ENCODE measurements around the gene PLEK2. TPM values are rescaled to one million over a fixed set of nuclear protein-coding genes. Genes with fewer than 3 reads are reported as not detected.
"Not testable (repeated sequence)": the region's sequence is repeated elsewhere in the genome, so short reads cannot be mapped to it uniquely, and the experiment has no call there.

Gene PLEK2, protein sequence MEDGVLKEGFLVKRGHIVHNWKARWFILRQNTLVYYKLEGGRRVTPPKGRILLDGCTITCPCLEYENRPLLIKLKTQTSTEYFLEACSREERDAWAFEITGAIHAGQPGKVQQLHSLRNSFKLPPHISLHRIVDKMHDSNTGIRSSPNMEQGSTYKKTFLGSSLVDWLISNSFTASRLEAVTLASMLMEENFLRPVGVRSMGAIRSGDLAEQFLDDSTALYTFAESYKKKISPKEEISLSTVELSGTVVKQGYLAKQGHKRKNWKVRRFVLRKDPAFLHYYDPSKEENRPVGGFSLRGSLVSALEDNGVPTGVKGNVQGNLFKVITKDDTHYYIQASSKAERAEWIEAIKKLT
- polyA plus RNA-seq = 39.6 TPM
- long read RNA-seq, donor 1, transcript PLEK2-201 (9 exons, 1,549 nt) = major isoform, 6 of 22 reads
- long read RNA-seq, donor 1, partial matches to known transcripts = 16 of 22 reads
- long read RNA-seq, donor 1, other reads (novel, unspliced or antisense) = 0 of 22 reads
- long read RNA-seq, donor 2, transcript PLEK2-201 (9 exons, 1,549 nt) = major isoform, 13 of 13 reads
- long read RNA-seq, donor 2, partial matches to known transcripts = 0 of 13 reads
- long read RNA-seq, donor 2, other reads (novel, unspliced or antisense) = 0 of 13 reads
- long read RNA-seq, donor 3 = 0 reads
- long read RNA-seq, donor 4, partial matches to known transcripts = 0 of 1 reads
- long read RNA-seq, donor 4, other reads (novel, unspliced or antisense) = 0 of 1 reads
- long read RNA-seq, donor 5, partial matches to known transcripts = 0 of 3 reads
- long read RNA-seq, donor 5, other reads (novel, unspliced or antisense) = 0 of 3 reads
- long read RNA-seq, donor 6, transcript PLEK2-201 (9 exons, 1,549 nt) = major isoform, 7 of 12 reads
- long read RNA-seq, donor 6, partial matches to known transcripts = 5 of 12 reads
- long read RNA-seq, donor 6, other reads (novel, unspliced or antisense) = 0 of 12 reads
- long read RNA-seq, donor 7 = 0 reads
- long read RNA-seq, donor 8, transcript PLEK2-201 (9 exons, 1,549 nt) = major isoform, 14 of 14 reads
- long read RNA-seq, donor 8, partial matches to known transcripts = 0 of 14 reads
- long read RNA-seq, donor 8, other reads (novel, unspliced or antisense) = 0 of 14 reads
- long read RNA-seq, donor 9, transcript PLEK2-201 (9 exons, 1,549 nt) = major isoform, 7 of 56 reads
- long read RNA-seq, donor 9, partial matches to known transcripts = 49 of 56 reads
- long read RNA-seq, donor 9, other reads (novel, unspliced or antisense) = 0 of 56 reads
- long read RNA-seq, donor 10, transcript PLEK2-201 (9 exons, 1,549 nt) = major isoform, 26 of 26 reads
- long read RNA-seq, donor 10, partial matches to known transcripts = 0 of 26 reads
- long read RNA-seq, donor 10, other reads (novel, unspliced or antisense) = 0 of 26 reads
- long read RNA-seq, donor 11, transcript PLEK2-201 (9 exons, 1,549 nt) = major isoform, 11 of 11 reads
- long read RNA-seq, donor 11, partial matches to known transcripts = 0 of 11 reads
- long read RNA-seq, donor 11, other reads (novel, unspliced or antisense) = 0 of 11 reads

GRCh38 chr14:67411820-67412421, at the start of gene PLEK2:
PLEK2 (minus strand) TSS chr14:67412165; CDS start chr14:67412059, 106 bp downstream.
- H3K36me3 ChIP-seq (ENCODE audit: control insufficient read depth, insufficient read depth, low read length) = no peaks in the 10 kb centered on the region
- H3K9me3 ChIP-seq (ENCODE audit: control insufficient read depth, low read depth, low read length) = no peaks in the 10 kb centered on the region
- no CpG with 5 or more reads among the region's 63 CpGs for WGBS (ENCODE audit: insufficient coverage, low lambda C conversion rate)
- H3K27ac ChIP-seq (ENCODE audit: low read length) = peak within 1 kb of the TSS; percentile 55
- peaks cover 18% of the 10 kb centered on the region for H3K4me1 ChIP-seq (ENCODE audit: control insufficient read depth, insufficient read depth, low read length)
- H3K4me3 ChIP-seq (ENCODE audit: low read length) = peak within 1 kb of the TSS; percentile 64
- DNase-seq = peak; percentile 78 to 94
- peaks cover 4% of the 10 kb centered on the region for H3K27me3 ChIP-seq (ENCODE audit: control insufficient read depth, insufficient read depth, low read length)

DNA sequence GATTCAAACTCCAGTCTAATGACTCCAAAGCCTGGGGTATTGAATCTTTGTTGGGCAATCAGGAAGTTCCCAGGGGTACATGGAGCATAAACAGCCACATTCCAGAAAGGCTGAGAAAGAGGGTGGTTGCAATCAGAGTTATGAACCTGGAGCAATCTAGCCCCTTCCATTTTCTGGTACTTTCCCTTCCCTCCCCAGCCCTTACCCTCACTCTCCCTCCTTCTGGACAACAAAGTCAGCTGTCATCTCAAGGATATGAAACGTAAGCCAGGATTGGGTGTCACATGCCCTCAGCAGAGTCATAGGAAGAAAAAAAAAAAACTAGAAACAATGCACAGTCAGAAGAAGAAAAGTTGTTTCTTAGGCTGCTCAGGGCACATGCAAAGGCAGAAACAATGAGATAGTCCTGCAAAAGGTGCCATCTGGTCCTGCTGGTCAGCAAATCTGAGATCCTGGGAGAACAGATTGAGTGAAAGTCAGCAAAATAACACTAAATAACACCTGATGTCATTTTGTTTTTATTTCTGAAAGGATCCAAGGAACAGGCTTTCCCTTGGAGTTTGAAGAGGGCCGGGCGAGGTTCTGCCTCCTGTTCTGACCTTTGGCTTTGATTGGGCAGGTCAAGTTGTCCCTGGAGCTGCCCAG, 49.5 kb upstream of the PLEK2 start:
- H3K4me3 ChIP-seq (ENCODE audit: low read length) = no peak overlapping the region
- no CpG with 5 or more reads among the region's 3 CpGs for WGBS (ENCODE audit: insufficient coverage, low lambda C conversion rate)
- H3K27ac ChIP-seq (ENCODE audit: low read length) = no peak overlapping the region
- H3K27me3 ChIP-seq (ENCODE audit: control insufficient read depth, insufficient read depth, low read length) = no peaks in the 10 kb centered on the region
- no peaks in the 10 kb centered on the region for H3K9me3 ChIP-seq (ENCODE audit: control insufficient read depth, low read depth, low read length)
- no peaks in the 10 kb centered on the region for H3K36me3 ChIP-seq (ENCODE audit: control insufficient read depth, insufficient read depth, low read length)
- peaks cover 12% of the 10 kb centered on the region for H3K4me1 ChIP-seq (ENCODE audit: control insufficient read depth, insufficient read depth, low read length)
- DNase-seq = peak; percentile 65 to 83

DNA sequence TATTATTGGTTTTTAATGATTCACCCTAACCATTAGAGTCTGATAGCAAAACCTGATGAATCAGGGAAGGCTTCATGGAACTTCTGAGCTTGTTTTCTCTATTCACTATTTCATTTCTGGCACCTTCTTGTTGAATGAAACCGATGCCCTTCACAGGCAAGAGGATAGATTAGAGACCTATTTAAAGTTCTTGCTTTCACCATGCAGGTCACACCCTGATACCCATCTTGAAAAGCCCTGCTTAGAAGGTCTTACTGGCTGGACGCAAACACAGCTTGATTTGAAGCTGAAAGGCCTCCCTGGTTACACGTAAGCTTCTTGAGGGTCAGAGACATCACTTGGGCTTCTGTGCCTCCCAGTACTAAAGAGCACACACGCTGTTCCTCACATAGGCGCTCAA, 47.4 kb upstream of the PLEK2 start:
- Histone ChIP-seq H3K4me3 (ENCODE audit: low read length) (no peak overlapping the region), H3K27me3 (ENCODE audit: control insufficient read depth, insufficient read depth, low read length) (no peaks in the 10 kb centered on the region), H3K36me3 (ENCODE audit: control insufficient read depth, insufficient read depth, low read length) (no peaks in the 10 kb centered on the region), H3K4me1 (ENCODE audit: control insufficient read depth, insufficient read depth, low read length) (peaks cover 12% of the 10 kb centered on the region), H3K9me3 (ENCODE audit: control insufficient read depth, low read depth, low read length) (no peaks in the 10 kb centered on the region), H3K27ac (ENCODE audit: low read length) (no peak overlapping the region)
- no CpG with 5 or more reads among the region's 5 CpGs for WGBS (ENCODE audit: insufficient coverage, low lambda C conversion rate)
- no peak for DNase-seq

DNA sequence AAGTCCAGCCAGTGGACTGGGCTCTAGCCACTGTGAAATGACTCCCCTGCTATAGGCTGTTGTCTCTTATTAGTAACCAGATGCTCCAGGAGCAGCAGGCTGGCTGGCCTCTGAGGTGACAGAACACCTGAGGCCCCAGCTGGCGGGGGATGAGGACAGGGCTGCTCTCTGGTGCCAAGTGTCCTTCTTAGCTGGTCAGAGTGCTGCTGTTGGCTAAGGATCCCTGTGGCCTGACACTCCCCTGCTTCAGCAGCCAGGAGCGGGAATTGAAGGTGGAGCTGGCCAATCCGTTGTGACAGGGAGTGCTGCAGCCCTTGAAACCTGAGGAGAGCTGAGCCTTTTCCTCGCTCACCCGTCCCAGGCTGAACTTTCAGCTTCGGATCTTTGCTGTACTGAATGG, 45.8 kb upstream of the PLEK2 start:
- Histone ChIP-seq H3K4me3 (ENCODE audit: low read length) (no peak overlapping the region), H3K36me3 (ENCODE audit: control insufficient read depth, insufficient read depth, low read length) (no peaks in the 10 kb centered on the region), H3K9me3 (ENCODE audit: control insufficient read depth, low read depth, low read length) (no peaks in the 10 kb centered on the region), H3K27ac (ENCODE audit: low read length) (no peak overlapping the region), H3K27me3 (ENCODE audit: control insufficient read depth, insufficient read depth, low read length) (no peaks in the 10 kb centered on the region), H3K4me1 (ENCODE audit: control insufficient read depth, insufficient read depth, low read length) (peaks cover 13% of the 10 kb centered on the region)
- DNase-seq = no peak
- no CpG with 5 or more reads among the region's 6 CpGs for WGBS (ENCODE audit: insufficient coverage, low lambda C conversion rate)

DNA sequence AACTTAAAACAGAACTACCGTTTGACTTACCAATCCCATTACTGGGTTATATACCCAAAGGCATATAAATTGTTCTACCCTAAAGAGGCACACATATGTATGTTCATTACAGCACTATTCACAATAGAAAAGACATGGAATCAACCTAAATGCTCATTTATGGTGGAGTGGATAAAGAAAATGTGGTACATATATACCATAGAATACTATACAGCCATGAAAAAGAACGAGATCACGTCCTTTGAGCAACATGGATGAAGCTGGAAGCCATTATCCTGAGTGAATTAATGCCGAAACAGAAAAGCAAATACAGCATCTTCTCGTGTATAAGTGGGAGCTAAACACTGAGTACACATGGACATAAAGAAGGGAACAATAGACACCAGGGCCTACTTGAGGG, 44.8 kb upstream of the PLEK2 start:
- H3K9me3 ChIP-seq (ENCODE audit: control insufficient read depth, low read depth, low read length) = no peaks in the 10 kb centered on the region
- H3K27ac ChIP-seq (ENCODE audit: low read length) = no peak overlapping the region
- 100% methylated on average over 2 of the region's 5 CpGs for WGBS (ENCODE audit: insufficient coverage, low lambda C conversion rate)
- H3K4me3 ChIP-seq (ENCODE audit: low read length) = no peak overlapping the region
- peaks cover 16% of the 10 kb centered on the region for H3K4me1 ChIP-seq (ENCODE audit: control insufficient read depth, insufficient read depth, low read length)
- H3K36me3 ChIP-seq (ENCODE audit: control insufficient read depth, insufficient read depth, low read length) = no peaks in the 10 kb centered on the region
- DNase-seq = no peak
- H3K27me3 ChIP-seq (ENCODE audit: control insufficient read depth, insufficient read depth, low read length) = no peaks in the 10 kb centered on the region

DNA sequence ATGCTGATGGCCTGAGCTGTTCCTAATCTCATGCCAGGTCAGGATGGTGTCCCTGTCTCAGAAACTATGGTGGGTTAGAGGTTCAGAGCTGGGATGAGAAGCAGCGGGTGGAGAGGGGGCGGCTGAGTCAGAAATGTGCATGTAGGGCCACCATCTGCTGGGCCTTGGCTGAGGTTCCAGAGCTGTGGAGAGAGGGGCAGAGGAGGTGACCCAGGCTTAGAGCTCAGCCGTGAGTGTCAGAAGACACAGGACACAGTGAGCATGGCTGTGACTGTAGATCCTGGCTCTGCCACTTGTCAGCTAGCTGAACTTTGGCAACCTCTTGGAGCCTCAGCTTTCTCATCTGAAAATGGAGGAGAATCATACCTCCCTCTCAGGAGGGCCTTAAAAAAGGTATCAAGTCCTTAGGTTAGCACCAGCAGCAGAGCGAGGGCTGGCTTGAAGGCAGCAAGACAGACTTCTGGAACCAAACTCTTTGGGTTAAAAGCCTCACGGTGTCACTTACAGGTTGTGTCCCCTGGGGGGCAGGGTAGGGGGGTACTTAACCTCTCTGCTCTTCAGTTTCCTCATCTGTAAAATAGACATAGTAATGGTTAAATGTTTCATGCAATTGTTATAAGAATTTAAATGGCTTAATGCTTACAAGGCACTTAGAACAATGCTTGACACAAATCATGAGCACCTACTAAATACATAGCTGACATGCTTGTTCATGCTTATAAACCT, 41.8 kb upstream of the PLEK2 start:
- Histone ChIP-seq H3K27ac (ENCODE audit: low read length) (no peak overlapping the region), H3K27me3 (ENCODE audit: control insufficient read depth, insufficient read depth, low read length) (no peaks in the 10 kb centered on the region), H3K36me3 (ENCODE audit: control insufficient read depth, insufficient read depth, low read length) (no peaks in the 10 kb centered on the region), H3K4me1 (ENCODE audit: control insufficient read depth, insufficient read depth, low read length) (peaks cover 14% of the 10 kb centered on the region), H3K9me3 (ENCODE audit: control insufficient read depth, low read depth, low read length) (no peaks in the 10 kb centered on the region), H3K4me3 (ENCODE audit: low read length) (no peak overlapping the region)
- no CpG with 5 or more reads among the region's 5 CpGs for WGBS (ENCODE audit: insufficient coverage, low lambda C conversion rate)
- DNase-seq = no peak

DNA sequence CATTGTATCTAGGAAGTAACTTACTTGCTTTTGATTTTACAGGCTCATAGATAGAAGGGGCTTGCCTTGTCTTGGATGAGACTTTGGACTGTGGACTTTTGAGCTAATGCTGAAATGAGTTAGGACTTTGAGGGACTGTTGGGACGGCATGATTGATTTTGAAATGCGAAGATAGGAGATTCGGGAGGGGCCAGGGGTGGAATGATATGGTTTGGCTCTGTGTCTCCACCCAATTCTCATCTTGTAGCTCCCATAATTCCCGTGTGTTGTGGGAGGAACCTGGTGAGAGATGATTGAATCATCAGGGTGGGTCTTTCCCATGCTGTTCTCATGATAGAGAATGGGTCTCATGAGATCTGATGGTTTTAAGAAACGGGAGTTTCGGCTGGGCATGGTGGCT, 39.7 kb upstream of the PLEK2 start:
- H3K27me3 ChIP-seq (ENCODE audit: control insufficient read depth, insufficient read depth, low read length); H3K36me3 ChIP-seq (ENCODE audit: control insufficient read depth, insufficient read depth, low read length); H3K4me3 ChIP-seq (ENCODE audit: low read length); H3K9me3 ChIP-seq (ENCODE audit: control insufficient read depth, low read depth, low read length): not testable (repeated sequence)
- peaks cover 20% of the 10 kb centered on the region for H3K4me1 ChIP-seq (ENCODE audit: control insufficient read depth, insufficient read depth, low read length)
- H3K27ac ChIP-seq (ENCODE audit: low read length) = peak overlapping the region; percentile 37
- no CpG with 5 or more reads among the region's 6 CpGs for WGBS (ENCODE audit: insufficient coverage, low lambda C conversion rate)
- peak; percentile 61 to 85 for DNase-seq

DNA sequence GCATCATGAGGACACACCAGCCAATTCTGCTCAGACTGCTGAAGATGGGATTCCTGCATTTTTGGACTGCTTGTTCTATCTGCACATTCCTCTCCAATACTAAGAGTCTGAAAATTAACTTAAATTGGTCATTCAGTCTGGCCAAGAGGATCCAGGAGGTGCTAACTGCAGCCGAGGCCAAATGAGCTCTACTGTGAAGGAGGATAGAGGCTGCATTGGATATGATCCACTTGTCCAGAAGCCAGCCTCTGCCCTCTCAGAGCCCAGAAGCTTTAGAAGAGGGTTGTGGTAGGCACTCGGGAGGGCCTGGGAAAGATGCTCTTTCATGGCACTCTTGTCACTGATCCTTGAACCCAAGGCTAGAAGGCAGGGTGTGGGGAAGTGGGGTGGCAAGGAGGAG, 37.1 kb upstream of the PLEK2 start:
- Histone ChIP-seq H3K36me3 (ENCODE audit: control insufficient read depth, insufficient read depth, low read length) (no peaks in the 10 kb centered on the region), H3K27me3 (ENCODE audit: control insufficient read depth, insufficient read depth, low read length) (no peaks in the 10 kb centered on the region), H3K27ac (ENCODE audit: low read length) (no peak overlapping the region), H3K9me3 (ENCODE audit: control insufficient read depth, low read depth, low read length) (no peaks in the 10 kb centered on the region), H3K4me1 (ENCODE audit: control insufficient read depth, insufficient read depth, low read length) (peaks cover 28% of the 10 kb centered on the region), H3K4me3 (ENCODE audit: low read length) (no peak overlapping the region)
- no CpG with 5 or more reads among the region's 2 CpGs for WGBS (ENCODE audit: insufficient coverage, low lambda C conversion rate)
- DNase-seq = no peak

- DNase-seq = peak in 1 of 2 donors; percentile 36
- WGBS (ENCODE audit: insufficient coverage, low lambda C conversion rate) = no CpG with 5 or more reads among the region's 1 CpG
- H3K4me1 ChIP-seq (ENCODE audit: control insufficient read depth, insufficient read depth, low read length) = peaks cover 29% of the 10 kb centered on the region
- no peaks in the 10 kb centered on the region for H3K9me3 ChIP-seq (ENCODE audit: control insufficient read depth, low read depth, low read length)
- no peaks in the 10 kb centered on the region for H3K36me3 ChIP-seq (ENCODE audit: control insufficient read depth, insufficient read depth, low read length)
- H3K27ac ChIP-seq (ENCODE audit: low read length) = no peak overlapping the region
- H3K4me3 ChIP-seq (ENCODE audit: low read length) = no peak overlapping the region
- no peaks in the 10 kb centered on the region for H3K27me3 ChIP-seq (ENCODE audit: control insufficient read depth, insufficient read depth, low read length)
These were observed 35.0 kb upstream of the PLEK2 start for GRCh38 chr14:67447033-67447381.

Measured in large intestine (tissue), 12 donors.